T47D (cell line): Measurements from ENCODE around the gene TPSD1.
A peak's percentile ranks its signal among the peaks of the same experiment; 100 is the strongest.
"Not testable (repeated sequence)": the region's sequence is repeated elsewhere in the genome, so short reads cannot be mapped to it uniquely, and the experiment has no call there.

Experiments
- DNase-seq, 2 experiments: peaks; one replicate each; pipeline versions ENCODE4 v3.0.0 to v3.0.0-alpha.2; 2011 to 2012; ENCODE audit warnings: low read depth in 1 of 2, low spot score in 1 of 2
- JUND ChIP-seq: IDR thresholded peaks from 2 replicates; pipeline ENCODE4 v1.6.1; 2012; ENCODE audit warnings: low read depth
- in situ Hi-C: cut with HindIII; loops from 2 replicates; pipeline ENCODE4 v1.10.0; 2016; ENCODE audit warnings: low sequenced_read_pairs, low pct_unique_long_range_greater_than_20kb

Gene TPSD1

DNA sequence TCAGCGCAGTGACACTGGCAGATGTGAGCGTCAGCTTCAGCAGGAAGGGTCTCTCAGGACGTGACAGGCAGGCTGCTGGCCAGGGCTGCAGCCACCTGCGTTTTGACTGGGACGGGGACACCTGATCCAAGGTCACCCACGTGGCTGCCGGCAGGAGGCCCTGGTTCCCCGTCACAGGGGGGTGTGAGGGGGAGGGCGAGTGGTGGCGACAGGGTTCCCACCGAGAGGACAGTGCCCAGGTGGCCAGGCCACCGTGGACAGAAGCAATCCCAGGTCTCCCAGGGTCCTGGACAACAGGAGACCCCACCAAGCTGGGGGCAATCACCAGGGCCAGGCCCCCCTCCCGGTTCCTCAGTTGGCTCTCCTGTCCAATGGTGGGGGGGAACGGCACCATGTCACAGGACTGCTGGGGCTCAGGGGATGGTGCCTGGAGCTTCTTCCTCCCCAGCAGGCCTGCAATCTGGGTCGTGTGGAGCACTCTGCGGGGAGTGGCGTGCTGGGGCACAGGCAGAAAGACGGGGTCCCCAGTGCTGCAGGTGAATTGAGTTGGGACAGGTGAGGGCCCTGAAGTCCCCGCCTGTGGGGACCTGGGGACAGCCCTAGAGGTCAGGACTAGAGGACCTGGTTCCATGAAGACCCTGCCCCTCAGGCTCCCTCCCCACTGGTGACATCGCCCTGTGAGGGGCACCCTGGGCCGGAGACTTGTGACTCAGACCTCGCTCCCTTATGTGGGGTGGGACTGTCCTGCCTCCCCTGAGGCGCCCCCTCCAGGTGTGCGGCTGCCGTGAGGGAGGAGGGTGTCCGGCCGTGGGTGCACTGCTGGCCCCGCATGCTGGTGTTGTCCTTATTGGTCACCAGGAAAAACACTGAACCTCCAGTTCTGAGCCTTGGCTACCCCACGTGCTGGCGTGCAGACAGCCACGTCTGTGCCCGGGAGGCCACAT, 11.7 kb upstream of the TPSD1 start:
- in situ Hi-C loops, DNase-seq: not testable (repeated sequence)

DNA sequence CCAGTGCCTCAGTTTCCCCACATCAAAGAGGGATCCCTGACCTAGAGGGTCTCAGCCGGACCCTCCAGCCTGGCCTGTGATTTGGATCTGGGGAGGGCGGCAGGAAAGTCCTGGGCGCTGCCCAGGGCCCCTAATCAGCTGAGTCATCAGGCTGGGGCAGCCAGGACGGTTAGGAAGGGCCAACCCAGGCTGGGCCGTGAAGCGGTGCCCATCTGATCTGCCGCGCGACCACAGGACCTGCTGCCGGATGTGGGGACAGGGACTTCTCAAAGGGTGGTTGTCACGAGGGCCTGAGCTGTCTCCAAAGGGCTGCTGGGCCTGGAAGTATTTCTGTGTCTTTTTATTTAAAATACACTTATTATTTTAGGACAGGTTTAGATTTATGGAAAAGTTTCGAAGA, 11.0 kb upstream of the TPSD1 start:
- no peak for TF ChIP-seq JUND
- in situ Hi-C loops, result no loop called here
- DNase-seq, result no peak

DNA sequence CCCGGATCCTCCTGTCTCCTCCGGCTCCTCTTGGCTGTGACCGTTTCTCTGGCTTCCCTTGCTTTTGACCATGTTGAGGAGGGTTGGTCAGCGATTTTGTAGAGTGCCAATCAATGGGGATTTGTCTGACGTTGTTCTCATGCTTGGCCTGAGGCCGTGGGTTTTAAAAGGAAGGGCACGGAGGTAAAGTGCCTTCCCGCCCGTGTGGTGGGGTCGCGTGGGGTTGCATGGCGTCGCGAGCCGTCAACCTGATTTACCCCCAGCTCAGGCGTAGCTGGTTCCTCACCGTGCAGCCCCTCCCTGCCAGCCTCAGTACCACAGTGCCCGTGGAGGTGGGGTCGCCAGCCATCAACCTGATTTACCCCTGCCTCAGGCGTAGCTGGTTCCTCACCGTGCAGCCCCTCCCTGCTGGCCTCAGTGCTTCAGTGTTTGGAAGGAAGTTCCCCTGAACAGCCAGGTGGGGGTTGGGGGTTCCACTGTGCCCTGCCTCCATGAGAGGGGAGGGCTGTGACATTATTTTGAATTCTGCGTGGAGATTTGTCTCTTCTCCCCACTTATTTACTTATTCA, 10.3 kb upstream of the TPSD1 start:
- TF ChIP-seq JUND, result no peak
- no peak for DNase-seq
- in situ Hi-C loops, result no loop called here

DNA sequence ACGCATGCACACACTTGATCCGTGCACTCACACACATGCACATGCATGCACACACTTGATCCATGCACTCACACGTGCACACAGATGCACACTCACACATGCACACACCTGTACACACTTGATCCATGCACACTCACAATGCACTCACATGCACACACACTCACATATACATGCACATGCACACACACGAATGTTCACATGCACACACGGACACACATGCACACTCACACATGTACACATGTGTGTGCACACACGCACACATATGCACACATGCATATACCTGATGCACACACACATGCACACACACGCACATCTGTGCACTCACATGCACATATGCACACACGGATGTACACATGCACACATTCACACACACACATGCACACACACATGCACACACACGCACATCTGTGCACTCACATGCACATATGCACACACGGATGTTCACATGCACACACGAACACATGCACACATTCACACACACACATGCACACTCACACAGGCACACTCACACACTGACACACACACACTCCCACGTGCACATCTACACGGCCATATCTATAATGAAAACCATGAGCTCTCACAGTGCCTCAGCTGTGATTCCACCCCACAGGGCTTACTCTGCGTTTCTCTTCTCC, 7.8 kb upstream of the TPSD1 start:
- DNase-seq, in situ Hi-C loops: not testable (repeated sequence)

DNA sequence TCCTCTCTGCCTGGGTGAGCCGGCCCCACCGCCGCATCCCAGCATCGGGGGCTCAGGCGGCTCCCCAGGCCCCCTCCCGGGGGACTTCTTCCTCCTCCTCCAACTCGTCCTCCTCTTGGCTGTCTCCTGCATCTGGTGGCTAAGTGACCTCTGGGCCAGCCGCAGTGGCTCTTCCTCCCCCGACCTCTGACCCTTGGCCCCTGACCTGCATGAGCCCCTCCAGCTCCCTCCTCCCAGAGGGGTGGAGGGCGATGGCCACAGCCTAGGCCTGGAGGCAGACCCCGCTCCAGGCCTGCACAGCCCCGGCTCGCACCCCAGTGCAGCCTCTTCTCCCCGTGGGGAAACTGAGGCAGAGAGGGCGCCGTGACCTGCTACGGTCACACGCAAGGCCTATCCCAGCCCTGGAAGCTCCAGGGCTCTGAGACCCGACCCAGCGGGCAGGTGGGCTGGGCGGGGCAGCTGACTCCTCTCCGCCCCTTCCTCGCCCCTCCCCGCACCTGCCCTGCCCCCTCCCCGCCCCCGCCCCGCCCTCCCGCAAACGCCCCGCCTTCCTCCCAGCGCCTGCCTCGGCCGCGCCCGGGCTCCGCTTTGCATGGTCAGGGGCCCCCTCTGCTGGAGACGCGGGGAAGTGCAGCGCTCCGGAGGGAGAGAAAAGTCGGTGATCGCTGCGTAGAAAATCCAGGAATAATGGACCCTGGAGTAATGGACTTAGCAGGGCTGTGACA, 6.7 kb upstream of the TPSD1 start:
- DNase-seq, result not testable (repeated sequence)

DNA sequence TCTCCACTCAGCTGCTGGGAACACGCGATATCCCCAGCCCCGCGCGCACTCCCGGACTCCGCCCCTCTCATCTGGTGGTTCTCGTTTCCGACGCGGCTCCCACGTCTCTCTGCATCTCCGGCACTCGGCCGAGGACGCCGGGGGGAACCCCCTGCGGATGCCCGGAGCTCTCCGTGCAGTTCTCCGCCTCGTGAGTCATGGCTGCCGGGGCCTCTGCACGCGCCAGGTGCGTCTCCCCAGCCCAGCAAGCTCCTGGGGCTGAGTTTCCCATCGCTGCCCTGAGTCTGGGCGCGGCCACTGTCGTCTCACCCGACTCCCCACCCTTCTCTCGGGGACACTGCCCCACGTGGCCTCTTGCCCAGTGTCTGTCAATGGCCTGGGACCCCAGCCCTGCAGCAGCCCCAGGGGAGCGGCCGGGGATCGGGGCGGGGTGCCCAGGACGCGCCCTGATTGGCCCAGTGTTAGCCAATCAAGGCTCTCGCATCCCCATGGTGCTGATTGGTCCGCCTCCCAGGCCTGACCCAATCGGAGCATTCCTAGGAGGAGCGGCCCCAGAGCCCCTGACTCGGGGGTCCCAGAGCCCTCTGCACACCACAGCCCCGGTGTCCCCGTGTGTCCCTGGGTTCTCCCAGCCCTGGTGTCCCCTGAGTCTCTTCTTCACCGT, 2.0 kb upstream of the TPSD1 start:
- DNase-seq, in situ Hi-C loops: not testable (repeated sequence)

More for the DNA sequence above, 6.7 kb upstream of the TPSD1 start:
- in situ Hi-C loops, result not testable (repeated sequence)

DNA sequence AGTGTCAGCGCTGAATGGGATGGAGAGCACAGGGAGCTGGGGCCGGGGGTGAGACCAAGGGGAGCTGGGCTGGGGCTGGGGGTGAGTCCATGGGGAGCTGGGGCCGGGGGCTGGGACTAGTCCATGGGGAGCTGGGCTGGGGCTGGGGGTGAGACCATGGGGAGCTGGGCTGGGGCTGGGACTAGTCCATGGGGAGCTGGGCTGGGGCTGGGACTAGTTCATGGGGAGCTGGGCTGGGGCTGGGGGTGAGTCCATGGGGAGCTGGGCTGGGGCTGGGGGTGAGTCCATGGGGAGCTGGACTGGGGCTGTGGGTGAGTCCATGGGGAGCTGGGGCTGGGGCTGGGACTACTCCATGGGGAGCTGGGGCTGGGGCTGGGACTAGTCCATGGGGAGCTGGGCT, 1.0 kb upstream of the TPSD1 start:
- in situ Hi-C loops, DNase-seq: not testable (repeated sequence)

DNA sequence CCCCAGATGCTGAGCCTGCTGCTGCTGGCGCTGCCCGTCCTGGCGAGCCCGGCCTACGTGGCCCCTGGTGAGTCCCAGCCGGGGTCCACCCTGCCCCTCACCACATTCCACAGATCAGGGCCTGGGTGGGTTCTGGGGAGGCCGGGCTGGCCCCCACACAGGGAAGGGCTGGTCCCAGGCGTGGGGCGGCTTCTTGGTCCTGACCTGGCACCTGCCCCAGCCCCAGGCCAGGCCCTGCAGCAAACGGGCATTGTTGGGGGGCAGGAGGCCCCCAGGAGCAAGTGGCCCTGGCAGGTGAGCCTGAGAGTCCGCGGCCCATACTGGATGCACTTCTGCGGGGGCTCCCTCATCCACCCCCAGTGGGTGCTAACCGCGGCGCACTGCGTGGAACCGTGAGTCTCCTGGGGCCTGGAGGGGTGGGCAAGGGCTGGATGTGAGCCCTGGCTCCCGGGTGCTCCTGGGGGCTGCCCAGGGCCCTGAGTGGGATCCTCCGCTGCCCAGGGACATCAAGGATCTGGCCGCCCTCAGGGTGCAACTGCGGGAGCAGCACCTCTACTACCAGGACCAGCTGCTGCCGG, 516 bp downstream of the TPSD1 start:
- in situ Hi-C loops, result not testable (repeated sequence)

DNA sequence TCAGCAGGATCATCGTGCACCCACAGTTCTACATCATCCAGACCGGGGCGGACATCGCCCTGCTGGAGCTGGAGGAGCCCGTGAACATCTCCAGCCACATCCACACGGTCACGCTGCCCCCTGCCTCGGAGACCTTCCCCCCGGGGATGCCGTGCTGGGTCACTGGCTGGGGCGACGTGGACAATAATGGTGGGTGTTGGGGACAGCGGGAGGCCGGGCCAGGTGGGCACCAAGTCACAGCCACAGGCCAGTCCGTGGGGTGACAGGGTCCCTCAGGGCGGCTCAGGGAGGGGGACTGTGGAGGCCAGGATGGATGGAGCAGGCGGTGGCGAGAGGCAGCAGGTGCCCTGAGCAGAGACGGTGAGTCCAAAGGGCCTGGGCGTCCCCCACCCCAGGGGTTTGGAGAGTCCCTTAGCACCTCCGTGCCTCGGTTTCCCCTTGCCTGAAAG, 1.0 kb downstream of the TPSD1 start:
- TF ChIP-seq JUND, result no peak
- no peak for DNase-seq
- in situ Hi-C loops, result no loop called here

More for the DNA sequence above, 516 bp downstream of the TPSD1 start:
- DNase-seq, result not testable (repeated sequence)

DNA sequence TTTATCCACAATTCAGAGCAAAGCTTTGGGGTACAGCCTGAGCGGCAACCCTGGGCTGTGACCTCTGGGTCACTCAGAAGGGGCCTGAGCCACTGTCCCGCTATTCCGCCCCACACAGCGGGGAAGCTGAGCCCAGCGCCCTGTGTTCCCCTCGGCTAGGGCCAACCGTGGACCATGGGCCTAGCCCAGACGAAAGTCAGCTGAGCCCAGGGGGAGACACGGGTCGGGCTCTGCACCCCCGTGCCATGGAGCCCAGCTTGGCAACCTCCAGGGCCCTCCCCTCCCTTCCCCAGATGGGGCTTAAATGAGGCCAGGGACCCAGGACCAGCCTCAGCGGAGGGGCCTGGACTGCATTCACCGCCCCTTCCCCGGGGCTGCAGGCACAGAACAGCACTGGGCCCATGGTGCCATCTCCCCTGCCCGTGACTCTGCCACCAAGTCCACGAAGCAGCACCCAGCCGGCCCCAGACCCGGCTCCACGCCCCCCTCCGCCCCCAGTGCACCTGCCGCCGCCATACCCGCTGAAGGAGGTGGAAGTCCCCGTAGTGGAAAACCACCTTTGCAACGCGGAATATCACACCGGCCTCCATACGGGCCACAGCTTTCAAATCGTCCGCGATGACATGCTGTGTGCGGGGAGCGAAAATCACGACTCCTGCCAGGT, 1.8 kb downstream of the TPSD1 start:
- no peak for TF ChIP-seq JUND
- DNase-seq, result no peak
- in situ Hi-C loops, result no loop called here

DNA sequence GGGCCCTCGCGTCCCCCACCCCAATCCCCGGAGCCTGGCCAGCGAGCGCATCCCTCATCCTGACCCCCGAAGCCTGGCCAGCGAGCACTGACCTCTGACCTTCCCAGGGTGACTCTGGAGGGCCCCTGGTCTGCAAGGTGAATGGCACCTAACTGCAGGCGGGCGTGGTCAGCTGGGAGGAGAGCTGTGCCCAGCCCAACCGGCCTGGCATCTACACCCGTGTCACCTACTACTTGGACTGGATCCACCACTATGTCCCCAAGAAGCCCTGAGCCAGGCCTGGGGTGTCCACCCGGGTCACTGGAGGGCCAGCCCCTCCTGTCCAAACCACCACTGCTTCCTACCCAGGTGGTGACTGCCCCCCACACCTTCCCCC, 2.3 kb downstream of the TPSD1 start:
- in situ Hi-C loops, result no loop called here

More for the DNA sequence above, 2.3 kb downstream of the TPSD1 start:
- TF ChIP-seq JUND, result no peak
- peak in 1 of 2 experiments; percentile 63 for DNase-seq
